Endothelial cell of umbilical vein (primary cell): ENCODE measurements around the gene PARD6G. TPM values are rescaled to one million over a fixed set of nuclear protein-coding genes. Genes with fewer than 3 reads are reported as not detected.

ENCODE experiments used
- BruUV-seq: library from RNA; stranded (reverse); fragments of 400-500 nt; replicated peaks from 2 replicates; lab custom pipeline; 2021; lab: Mats Ljungman, UMichigan
- CTCF ChIA-PET: fragments of 300-600, 350-600 bp; sonication (Branson Sonifier 250); formaldehyde crosslinking; loops from one replicate; lab custom pipeline; 2021; ENCODE audit warnings: antibody characterized with exemption, inconsistent platforms; lab: Charles Lee
- POLR2A ChIA-PET: fragments of 300-600, 350-600 bp; sonication (Branson Sonifier 250); formaldehyde crosslinking; loops from one replicate; lab custom pipeline; 2021; ENCODE audit warnings: antibody characterized with exemption, inconsistent platforms; lab: Charles Lee
- DNase-seq: peaks from one replicate; pipeline ENCODE4 v3.0.0-alpha.2; 2011; ENCODE audit warnings: low read depth, low spot score
- FAIRE-seq: peaks from 2 replicates; lab custom pipeline; 2011; peaks lifted over from hg19 to GRCh38; lab: Jason Lieb, UNC
- H2AFZ ChIP-seq: 2 replicates; pipeline ENCODE4 v1.6.0; 2012; ENCODE audit warnings: low read depth, low read length, control low read depth, inconsistent platforms
- H3K27ac ChIP-seq: 2 replicates; pipeline ENCODE4 v1.5.1; 2011; ENCODE audit warnings: low read depth, mild to moderate bottlenecking, control low read depth, low read length, moderate library complexity; ENCODE audit not compliant: insufficient read depth
- H3K27me3 ChIP-seq, 2 experiments: 2 replicates each; pipeline versions ENCODE4 v1.6.0 to v1.6.1; 2011; ENCODE audit warnings: low read length in 2 of 2, mixed read lengths in 1 of 2; ENCODE audit not compliant: control insufficient read depth in 2 of 2, insufficient read depth in 2 of 2
- H3K36me3 ChIP-seq, 2 experiments: 2 replicates in 1 of 2; 3 replicates in 1 of 2; pipeline ENCODE4 v1.5.1; 2011; ENCODE audit warnings: low read length in 2 of 2, mild to moderate bottlenecking in 1 of 2, moderate library complexity in 1 of 2; ENCODE audit not compliant: control insufficient read depth in 2 of 2, insufficient read depth in 2 of 2; ENCODE audit errors: extremely low read depth in 1 of 2
- H3K4me1 ChIP-seq: 3 replicates; pipeline ENCODE4 v1.5.1; 2011; ENCODE audit warnings: mild to moderate bottlenecking, low read length; ENCODE audit not compliant: control insufficient read depth, insufficient read depth; ENCODE audit errors: extremely low read depth
- H3K4me2 ChIP-seq: 2 replicates; pipeline ENCODE4 v1.6.1; 2011; ENCODE audit warnings: low read length, control low read depth, mixed read lengths; ENCODE audit not compliant: insufficient read depth
- H3K4me3 ChIP-seq, 3 experiments: fragments of 200-600 bp in 1 of 3; sonication (generic), shearing (Covaris generic) in 1 of 3; replicated peaks in 1 of 3; 2 replicates each; pipeline ENCODE4 v1.5.1; 2011 to 2016; ENCODE audit warnings: control low read depth in 3 of 3, low read length in 3 of 3, mild to moderate bottlenecking in 2 of 3, inconsistent platforms in 1 of 3, low read depth in 1 of 3, moderate library complexity in 1 of 3; ENCODE audit not compliant: insufficient read depth in 1 of 3
- H3K79me2 ChIP-seq: 2 replicates; pipeline ENCODE4 v1.6.0; 2012; ENCODE audit warnings: low read length, inconsistent platforms; ENCODE audit not compliant: control insufficient read depth, insufficient read depth
- H3K9ac ChIP-seq: replicated peaks from 2 replicates; pipeline ENCODE3; 2011; ENCODE audit warnings: low read length, control low read depth; ENCODE audit not compliant: insufficient read depth; ENCODE audit errors: extremely low read depth
- H3K9me1 ChIP-seq: replicated peaks from 3 replicates; pipeline ENCODE4 v1.6.0; 2011; ENCODE audit warnings: mild to moderate bottlenecking, low read length; ENCODE audit not compliant: control insufficient read depth, insufficient read depth; ENCODE audit errors: extremely low read depth
- H3K9me3 ChIP-seq: replicated peaks from 2 replicates; pipeline ENCODE4 v1.5.1; 2012; ENCODE audit warnings: low read length, inconsistent platforms; ENCODE audit not compliant: control insufficient read depth, insufficient read depth
- H4K20me1 ChIP-seq: replicated peaks from 2 replicates; pipeline ENCODE3; 2011; ENCODE audit warnings: mild to moderate bottlenecking, low read length; ENCODE audit not compliant: control insufficient read depth, insufficient read depth; ENCODE audit errors: extremely low read depth
- FOS ChIP-seq: IDR thresholded peaks from 2 replicates; pipeline ENCODE4 v1.6.1; 2011; ENCODE audit warnings: mild to moderate bottlenecking, low read length, moderate library complexity, borderline replicate concordance; ENCODE audit not compliant: insufficient read depth
- GATA2 ChIP-seq: IDR thresholded peaks from 2 replicates; pipeline ENCODE4 v1.7.0; 2011; ENCODE audit warnings: low read depth, mild to moderate bottlenecking, moderate library complexity, mixed read lengths, low read length; ENCODE audit not compliant: insufficient read length, insufficient read depth
- JUN ChIP-seq: IDR thresholded peaks from 2 replicates; pipeline ENCODE4 v1.6.1; 2011; ENCODE audit warnings: borderline replicate concordance, low read depth; ENCODE audit not compliant: insufficient read length, insufficient read depth
- MYC ChIP-seq: IDR thresholded peaks from one replicate; pipeline ENCODE4 v1.6.1; 2011; ENCODE audit warnings: mild to moderate bottlenecking, low read depth, low read length
- POLR2A ChIP-seq: IDR thresholded peaks from 2 replicates; pipeline ENCODE4 v1.6.1; 2012; ENCODE audit warnings: low read depth, mild to moderate bottlenecking, control low read depth, low read length
- POLR2AphosphoS5 ChIP-seq: IDR thresholded peaks from 2 replicates; pipeline ENCODE4 v1.6.1; 2012; ENCODE audit warnings: low read depth, mild to moderate bottlenecking, control low read depth, low read length, moderate library complexity; ENCODE audit not compliant: insufficient read depth
- dilution Hi-C: fragments of 300-500 bp; cut with MboI; formaldehyde crosslinking; loops from one replicate; pipeline ENCODE4 v1.15.0; 2019; ENCODE audit warnings: low sequenced_read_pairs; ENCODE audit not compliant: extremely low pct_ligation_motif_present
- intact Hi-C: fragments of 100-400 bp; cut with micrococcal nuclease; formaldehyde crosslinking; loops from one replicate; pipeline ENCODE4 v1.10.0; 2022
- polyA plus RNA-seq, 4 experiments: library from polyadenylated mRNA; depleted of rRNA in 3 of 4; stranded (reverse) in 3 of 4; unstranded in 1 of 4; fragments of >200 nt; gene quantifications; 2 replicates each; pipeline versions ENCODE4 v1.2.1 to v1.2.3, GENCODE V29; 2011 to 2012; ENCODE audit warnings: missing spikeins in 1 of 4
- total RNA-seq: library from RNA; stranded (reverse); gene quantifications from 2 replicates; pipeline ENCODE4 v1.2.3, GENCODE V29; 2021
- TF ChIP-seq, protein P1 (sequence below), 2 donors: IDR thresholded peaks; 1 replicate in 1 of 2; 2 replicates in 1 of 2; pipeline ENCODE4 v1.5.1; 2011; ENCODE audit warnings: low read length in 2 of 2, mild to moderate bottlenecking in 2 of 2, moderate library complexity in 2 of 2, control low read depth in 1 of 2, inconsistent platforms in 1 of 2, low read depth in 1 of 2; ENCODE audit not compliant: insufficient read depth in 1 of 2; ENCODE audit errors: extremely low read depth in 1 of 2
- TF ChIP-seq, protein P2 (sequence below): IDR thresholded peaks from 2 replicates; pipeline ENCODE4 v1.6.1; 2011; ENCODE audit not compliant: insufficient read depth, insufficient read length

Gene PARD6G
- total and polyA plus RNA-seq, 2 donors (not counting 3 experiments of a cell fraction or from before 2014, with no cell fraction given), result 1.2 to 1.8 TPM

DNA sequence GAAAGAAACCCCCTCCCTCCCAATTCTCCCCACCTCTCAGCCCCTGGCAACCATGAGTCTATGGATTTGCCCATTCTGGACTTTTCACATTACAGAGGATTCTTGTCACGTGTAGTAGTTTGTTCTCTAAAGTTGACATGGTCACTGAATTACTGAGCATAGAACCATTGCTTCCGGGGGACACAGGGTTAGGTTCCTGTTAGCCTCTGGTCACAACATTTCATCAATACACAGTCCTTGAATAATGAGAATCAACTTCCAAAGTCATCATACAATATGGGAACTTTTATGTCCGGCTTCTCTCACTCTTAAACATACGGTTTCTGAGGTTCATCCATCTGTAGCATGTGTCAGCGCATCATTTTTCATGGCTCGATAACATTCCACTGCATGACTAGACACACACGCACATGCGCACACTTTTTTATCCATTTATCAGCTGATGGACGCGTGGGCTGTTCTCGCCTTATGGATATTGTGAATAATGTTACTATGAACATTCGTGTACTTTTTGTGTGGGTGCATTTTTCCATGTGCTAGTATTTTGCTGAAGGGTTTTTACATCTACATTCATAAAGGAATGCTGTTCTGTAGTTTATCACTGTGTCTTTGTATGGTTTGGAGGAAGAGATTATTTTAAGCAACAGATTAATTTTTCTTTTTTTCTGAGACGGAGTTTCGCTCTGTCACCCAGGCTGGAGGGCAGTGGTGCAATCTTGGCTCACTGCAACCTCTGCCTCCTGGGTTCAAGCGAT, 48.1 kb downstream of the PARD6G start:
- Histone ChIP-seq H3K4me2 (no peak overlapping the region), H3K4me3 (no peak overlapping the region), H3K79me2 (no peaks in the 10 kb centered on the region), H3K4me1 (no peaks in the 10 kb centered on the region), H4K20me1 (no peaks in the 10 kb centered on the region), H3K27me3 (peaks cover 0 to 6% of the 10 kb centered on the region in 2 experiments), H3K27ac (no peak overlapping the region), H3K9ac (no peak overlapping the region), H3K9me1 (no peaks in the 10 kb centered on the region), H2AFZ (no peak overlapping the region), H3K9me3 (no peaks in the 10 kb centered on the region), H3K36me3 (no peaks in the 10 kb centered on the region)
- DNase-seq (no peak), FAIRE-seq (no peak)
- BruUV-seq, result no TSS peak
- CTCF ChIA-PET, result no interaction called here
- intact Hi-C loops, result no loop called here
- POLR2A ChIA-PET, result no interaction called here
- TF ChIP-seq, protein P1, sequence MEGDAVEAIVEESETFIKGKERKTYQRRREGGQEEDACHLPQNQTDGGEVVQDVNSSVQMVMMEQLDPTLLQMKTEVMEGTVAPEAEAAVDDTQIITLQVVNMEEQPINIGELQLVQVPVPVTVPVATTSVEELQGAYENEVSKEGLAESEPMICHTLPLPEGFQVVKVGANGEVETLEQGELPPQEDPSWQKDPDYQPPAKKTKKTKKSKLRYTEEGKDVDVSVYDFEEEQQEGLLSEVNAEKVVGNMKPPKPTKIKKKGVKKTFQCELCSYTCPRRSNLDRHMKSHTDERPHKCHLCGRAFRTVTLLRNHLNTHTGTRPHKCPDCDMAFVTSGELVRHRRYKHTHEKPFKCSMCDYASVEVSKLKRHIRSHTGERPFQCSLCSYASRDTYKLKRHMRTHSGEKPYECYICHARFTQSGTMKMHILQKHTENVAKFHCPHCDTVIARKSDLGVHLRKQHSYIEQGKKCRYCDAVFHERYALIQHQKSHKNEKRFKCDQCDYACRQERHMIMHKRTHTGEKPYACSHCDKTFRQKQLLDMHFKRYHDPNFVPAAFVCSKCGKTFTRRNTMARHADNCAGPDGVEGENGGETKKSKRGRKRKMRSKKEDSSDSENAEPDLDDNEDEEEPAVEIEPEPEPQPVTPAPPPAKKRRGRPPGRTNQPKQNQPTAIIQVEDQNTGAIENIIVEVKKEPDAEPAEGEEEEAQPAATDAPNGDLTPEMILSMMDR (IDR thresholded peaks at IDR 0.05; ENCODE audit: extremely low read depth in 1 of 2, insufficient read depth in 1 of 2, low read depth in 1 of 2, low read length in 2 of 2), result no peak
- TF ChIP-seq MYC (no peak), FOS (no peak), POLR2A (no peak)
- dilution Hi-C loops, result no loop called here

DNA sequence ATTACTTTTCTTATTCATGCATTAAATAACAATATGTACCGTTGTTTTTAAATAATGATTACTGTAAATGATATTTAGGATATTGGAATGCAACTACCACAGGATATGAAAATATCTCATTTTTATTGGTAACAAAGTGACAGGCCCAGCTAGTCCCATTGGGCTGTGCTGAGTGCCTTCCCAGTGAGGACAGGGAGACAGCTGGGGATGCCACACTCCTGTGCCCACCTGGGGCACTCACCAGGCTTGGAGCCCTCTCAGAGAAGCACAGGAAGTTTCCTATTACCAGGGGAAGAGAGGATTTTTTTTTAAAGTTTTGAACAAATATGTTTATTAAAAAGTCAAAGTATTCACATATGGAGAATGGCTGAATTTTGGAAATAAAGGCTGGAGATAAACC, 48.9 kb downstream of the PARD6G start:
- intact Hi-C loops, result no loop called here
- Histone ChIP-seq H3K27me3 (peaks cover 0 to 6% of the 10 kb centered on the region in 2 experiments), H3K9me3 (no peaks in the 10 kb centered on the region), H3K4me2 (no peak overlapping the region), H3K27ac (no peak overlapping the region), H3K4me1 (no peaks in the 10 kb centered on the region), H4K20me1 (no peaks in the 10 kb centered on the region), H2AFZ (no peak overlapping the region), H3K9me1 (no peaks in the 10 kb centered on the region), H3K9ac (no peak overlapping the region), H3K79me2 (no peaks in the 10 kb centered on the region), H3K36me3 (no peaks in the 10 kb centered on the region), H3K4me3 (no peak overlapping the region)
- no peak for TF ChIP-seq MYC
- TF ChIP-seq POLR2AphosphoS5, result no peak
- no peak for TF ChIP-seq JUN
- TF ChIP-seq, protein P1 (IDR thresholded peaks at IDR 0.05; ENCODE audit: extremely low read depth in 1 of 2, insufficient read depth in 1 of 2, low read depth in 1 of 2, low read length in 2 of 2), result no peak
- TF ChIP-seq, protein P2, sequence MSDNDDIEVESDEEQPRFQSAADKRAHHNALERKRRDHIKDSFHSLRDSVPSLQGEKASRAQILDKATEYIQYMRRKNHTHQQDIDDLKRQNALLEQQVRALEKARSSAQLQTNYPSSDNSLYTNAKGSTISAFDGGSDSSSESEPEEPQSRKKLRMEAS, result no peak
- no peak for TF ChIP-seq GATA2
- CTCF ChIA-PET, result no interaction called here
- BruUV-seq, result no TSS peak
- dilution Hi-C loops, result no loop called here
- POLR2A ChIA-PET, result no interaction called here
- no peak for DNase-seq
- FAIRE-seq, result no peak
